ENCODE results near the gene IGF2R.

DNA sequence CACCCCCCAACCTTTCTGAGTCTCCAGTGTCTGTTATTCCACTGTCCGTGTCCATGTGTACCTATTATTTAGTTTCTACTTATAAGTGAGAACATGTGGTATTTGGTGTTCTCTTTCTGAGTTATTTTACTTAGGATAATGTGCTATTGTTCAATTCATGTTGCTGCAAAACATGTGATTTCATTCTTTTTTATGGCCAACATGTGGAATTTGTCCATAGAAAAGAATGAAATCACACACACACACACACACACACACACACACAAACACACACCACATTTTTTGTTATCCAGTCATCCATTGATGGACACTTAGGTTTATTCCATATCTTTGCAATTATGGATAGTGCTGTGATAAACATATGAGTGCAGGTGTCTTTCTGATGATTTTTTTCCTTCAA lies 23.5 kb downstream of the IGF2R start:
- TF ChIP-seq EZH2 (IDR thresholded peaks at IDR 0.05), result no peak
- TF ChIP-seq, protein P1, sequence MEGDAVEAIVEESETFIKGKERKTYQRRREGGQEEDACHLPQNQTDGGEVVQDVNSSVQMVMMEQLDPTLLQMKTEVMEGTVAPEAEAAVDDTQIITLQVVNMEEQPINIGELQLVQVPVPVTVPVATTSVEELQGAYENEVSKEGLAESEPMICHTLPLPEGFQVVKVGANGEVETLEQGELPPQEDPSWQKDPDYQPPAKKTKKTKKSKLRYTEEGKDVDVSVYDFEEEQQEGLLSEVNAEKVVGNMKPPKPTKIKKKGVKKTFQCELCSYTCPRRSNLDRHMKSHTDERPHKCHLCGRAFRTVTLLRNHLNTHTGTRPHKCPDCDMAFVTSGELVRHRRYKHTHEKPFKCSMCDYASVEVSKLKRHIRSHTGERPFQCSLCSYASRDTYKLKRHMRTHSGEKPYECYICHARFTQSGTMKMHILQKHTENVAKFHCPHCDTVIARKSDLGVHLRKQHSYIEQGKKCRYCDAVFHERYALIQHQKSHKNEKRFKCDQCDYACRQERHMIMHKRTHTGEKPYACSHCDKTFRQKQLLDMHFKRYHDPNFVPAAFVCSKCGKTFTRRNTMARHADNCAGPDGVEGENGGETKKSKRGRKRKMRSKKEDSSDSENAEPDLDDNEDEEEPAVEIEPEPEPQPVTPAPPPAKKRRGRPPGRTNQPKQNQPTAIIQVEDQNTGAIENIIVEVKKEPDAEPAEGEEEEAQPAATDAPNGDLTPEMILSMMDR (IDR thresholded peaks at IDR 0.05), result no peak

All from neural progenitor cell (in vitro differentiated cells).